Mesenchymal stem cell (in vitro differentiated cells and primary cell): ENCODE results near the gene RAB30.
A peak's percentile ranks its signal among the peaks of the same experiment; 100 is the strongest.

Experiments
- DNase-seq: peaks from one replicate; pipeline ENCODE4 v3.0.0-alpha.2; 2013
- H2AFZ ChIP-seq: one replicate; pipeline ENCODE4 v1.6.1; 2013; ENCODE audit warnings: low read depth, mild to moderate bottlenecking, control low read depth, inconsistent platforms, low read length, moderate library complexity
- H2AK5ac ChIP-seq: 2 replicates; pipeline ENCODE4 v1.6.1; 2013; ENCODE audit warnings: low read length, moderate library complexity, mild to moderate bottlenecking, inconsistent platforms; ENCODE audit not compliant: severe bottlenecking
- H2BK120ac ChIP-seq: one replicate; pipeline ENCODE4 v1.6.1; 2013; ENCODE audit warnings: low read depth, mild to moderate bottlenecking, inconsistent platforms, low read length, moderate library complexity
- H2BK12ac ChIP-seq, 2 experiments: one replicate each; pipeline ENCODE4 v1.6.1; 2013; ENCODE audit warnings: inconsistent platforms in 2 of 2, low read length in 2 of 2, mild to moderate bottlenecking in 2 of 2, moderate library complexity in 2 of 2, control low read depth in 1 of 2
- H2BK15ac ChIP-seq: one replicate; pipeline ENCODE4 v1.6.1; 2013; ENCODE audit warnings: mild to moderate bottlenecking, low read depth, inconsistent platforms; ENCODE audit not compliant: poor library complexity, severe bottlenecking
- H2BK5ac ChIP-seq: 2 replicates; pipeline ENCODE4 v1.6.1; 2013; ENCODE audit warnings: low read depth, mild to moderate bottlenecking, low read length, control low read depth, inconsistent platforms; ENCODE audit not compliant: poor library complexity, severe bottlenecking
- H3K14ac ChIP-seq, 2 experiments: one replicate each; pipeline ENCODE4 v1.6.1; 2013; ENCODE audit warnings: inconsistent platforms in 2 of 2, low read length in 2 of 2, control low read depth in 1 of 2, mild to moderate bottlenecking in 1 of 2, moderate library complexity in 1 of 2
- H3K18ac ChIP-seq, 2 experiments: one replicate each; pipeline ENCODE4 v1.6.1; 2013; ENCODE audit warnings: inconsistent platforms in 2 of 2, low read length in 2 of 2, control low read depth in 1 of 2, low read depth in 1 of 2, mild to moderate bottlenecking in 1 of 2
- H3K23ac ChIP-seq, 2 experiments: one replicate each; pipeline ENCODE4 v1.6.1; 2013; ENCODE audit warnings: inconsistent platforms in 2 of 2, low read length in 2 of 2, mild to moderate bottlenecking in 2 of 2, moderate library complexity in 2 of 2, control low read depth in 1 of 2
- H3K27ac ChIP-seq: 2 replicates; pipeline ENCODE4 v1.5.1; 2013; ENCODE audit warnings: mild to moderate bottlenecking, moderate library complexity, low read length, control low read depth, inconsistent platforms; ENCODE audit not compliant: poor library complexity, severe bottlenecking
- H3K27me3 ChIP-seq, 2 experiments: 2 replicates each; pipeline versions ENCODE4 v1.6.1 to v1.7.0; 2013; ENCODE audit warnings: low read length in 2 of 2, mild to moderate bottlenecking in 2 of 2, moderate library complexity in 2 of 2, control low read depth in 1 of 2, inconsistent platforms in 1 of 2; ENCODE audit not compliant: control insufficient read depth in 1 of 2, insufficient read depth in 1 of 2
- H3K36me3 ChIP-seq, 2 experiments: 2 replicates each; pipeline versions ENCODE4 v1.6.1 to v1.7.0; 2013; ENCODE audit warnings: low read length in 2 of 2, control low read depth in 1 of 2, inconsistent platforms in 1 of 2, low read depth in 1 of 2, mild to moderate bottlenecking in 1 of 2; ENCODE audit not compliant: insufficient read depth in 2 of 2, control insufficient read depth in 1 of 2
- H3K4ac ChIP-seq, 2 experiments: one replicate each; pipeline ENCODE4 v1.6.1; 2013; ENCODE audit warnings: inconsistent platforms in 2 of 2, low read length in 2 of 2, mild to moderate bottlenecking in 2 of 2, moderate library complexity in 2 of 2, control low read depth in 1 of 2, low read depth in 1 of 2
- H3K4me1 ChIP-seq: 2 replicates; pipeline ENCODE4 v1.6.1; 2013; ENCODE audit warnings: low read depth, low read length, control low read depth; ENCODE audit not compliant: control insufficient read depth, insufficient read depth
- H3K4me2 ChIP-seq: 2 replicates; pipeline ENCODE4 v1.6.1; 2013; ENCODE audit warnings: low read length, mild to moderate bottlenecking, inconsistent platforms; ENCODE audit not compliant: poor library complexity, severe bottlenecking
- H3K4me3 ChIP-seq, 2 experiments: 2 replicates each; pipeline versions ENCODE4 v1.5.1 to v1.7.0; 2013; ENCODE audit warnings: low read length in 2 of 2, mild to moderate bottlenecking in 2 of 2, control low read depth in 1 of 2, low read depth in 1 of 2; ENCODE audit not compliant: insufficient read depth in 1 of 2
- H3K79me1 ChIP-seq: replicated peaks from 2 replicates; pipeline ENCODE4 v1.6.1; 2013; ENCODE audit warnings: mild to moderate bottlenecking, control low read depth, low read length, inconsistent platforms; ENCODE audit not compliant: poor library complexity, severe bottlenecking
- H3K9ac ChIP-seq: 2 replicates; pipeline ENCODE4 v1.7.0; 2013; ENCODE audit warnings: mild to moderate bottlenecking, low read length, moderate library complexity
- H3K9me3 ChIP-seq: 2 replicates; pipeline ENCODE4 v1.7.0; 2013; ENCODE audit warnings: mild to moderate bottlenecking, low read length; ENCODE audit not compliant: control insufficient read depth
- H4K8ac ChIP-seq: one replicate; pipeline ENCODE4 v1.6.1; 2013; ENCODE audit warnings: inconsistent platforms, mild to moderate bottlenecking, low read length, moderate library complexity
- H4K91ac ChIP-seq: one replicate; pipeline ENCODE4 v1.6.1; 2013; ENCODE audit warnings: mild to moderate bottlenecking, low read length, inconsistent platforms
- WGBS: methylation state at CpG from one replicate; pipeline ENCODE4 v1.1.7; 2013; ENCODE audit warnings: mixed read lengths; 5-methylcytosine and 5-hydroxymethylcytosine counted together

The RAB30 gene

GRCh38 chr11:83033972-83034672 lies 37.6 kb downstream of the RAB30 start:
- Histone ChIP-seq H4K91ac (no peak overlapping the region), H2BK12ac (peak overlapping the region in 1 of 2 experiments; percentile 32), H2BK5ac (no peak overlapping the region), H3K4me3 (peak overlapping the region in 1 of 2 experiments; percentile 72), H3K18ac (peak overlapping the region in 1 of 2 experiments; percentile 11), H2AK5ac (peak overlapping the region; percentile 22), H3K23ac (no peak overlapping the region), H3K9ac (peak overlapping the region; percentile 74), H3K4me1 (peaks cover 6% of the 10 kb centered on the region), H3K4ac (no peak overlapping the region), H3K14ac (no peak overlapping the region), H2BK120ac (no peak overlapping the region), H3K36me3 (peaks cover 0 to 1% of the 10 kb centered on the region in 2 experiments), H3K79me1 (peaks cover 32% of the 10 kb centered on the region), H2BK15ac (peak overlapping the region; percentile 26), H3K27me3 (no peaks in the 10 kb centered on the region), H4K8ac (peak overlapping the region; percentile 2), H3K27ac (peak overlapping the region; percentile 17), H3K9me3 (no peaks in the 10 kb centered on the region), H2AFZ (no peak overlapping the region), H3K4me2 (no peak overlapping the region)
- DNase-seq, result peak; percentile 43
- WGBS, result 35% methylated on average over 5 of the region's 6 CpGs

GRCh38 chr11:83033371-83033770 lies 38.3 kb downstream of the RAB30 start:
- H3K79me1 ChIP-seq, result peaks cover 32% of the 10 kb centered on the region
- peaks cover 6% of the 10 kb centered on the region for H3K4me1 ChIP-seq
- WGBS, result 100% methylated on average over 1 of the region's 1 CpG
- no peak overlapping the region for H2BK15ac ChIP-seq
- no peaks in the 10 kb centered on the region for H3K9me3 ChIP-seq
- H2AK5ac ChIP-seq, result no peak overlapping the region
- H3K36me3 ChIP-seq, result no peaks in the 10 kb centered on the region
- H3K4ac ChIP-seq, result no peak overlapping the region
- no peak overlapping the region for H3K27ac ChIP-seq
- H2AFZ ChIP-seq, result no peak overlapping the region
- H3K27me3 ChIP-seq, result no peaks in the 10 kb centered on the region
- H3K4me2 ChIP-seq, result no peak overlapping the region
- H3K14ac ChIP-seq, result no peak overlapping the region
- H3K4me3 ChIP-seq, result peak overlapping the region in 1 of 2 experiments; percentile 72
- H2BK12ac ChIP-seq, result no peak overlapping the region
- H4K8ac ChIP-seq, result no peak overlapping the region
- H2BK120ac ChIP-seq, result no peak overlapping the region
- no peak overlapping the region for H4K91ac ChIP-seq
- no peak overlapping the region for H3K23ac ChIP-seq
- DNase-seq, result no peak
- peak overlapping the region; percentile 74 for H3K9ac ChIP-seq
- H2BK5ac ChIP-seq, result no peak overlapping the region
- no peak overlapping the region for H3K18ac ChIP-seq

GRCh38 chr11:83031127-83031526 lies 40.6 kb downstream of the RAB30 start:
- Histone ChIP-seq H2AFZ (no peak overlapping the region), H2BK15ac (no peak overlapping the region), H3K4me3 (no peak overlapping the region), H3K27me3 (no peaks in the 10 kb centered on the region), H4K8ac (no peak overlapping the region), H2BK5ac (no peak overlapping the region), H3K79me1 (peaks cover 30% of the 10 kb centered on the region), H3K14ac (no peak overlapping the region), H3K23ac (no peak overlapping the region), H2BK12ac (no peak overlapping the region), H3K18ac (no peak overlapping the region), H3K36me3 (no peaks in the 10 kb centered on the region), H4K91ac (no peak overlapping the region), H2BK120ac (no peak overlapping the region), H3K4me2 (no peak overlapping the region), H3K9me3 (no peaks in the 10 kb centered on the region), H2AK5ac (no peak overlapping the region), H3K9ac (no peak overlapping the region), H3K27ac (no peak overlapping the region), H3K4ac (no peak overlapping the region), H3K4me1 (peaks cover 6% of the 10 kb centered on the region)
- WGBS, result 99% methylated on average over 4 of the region's 4 CpGs
- DNase-seq, result no peak

- no peak overlapping the region for H3K4me3 ChIP-seq
- H3K14ac ChIP-seq, result no peak overlapping the region
- DNase-seq, result no peak
- H2BK12ac ChIP-seq, result no peak overlapping the region
- no peak overlapping the region for H2BK120ac ChIP-seq
- no peak overlapping the region for H3K4me2 ChIP-seq
- H2AFZ ChIP-seq, result no peak overlapping the region
- no peak overlapping the region for H3K4ac ChIP-seq
- H3K36me3 ChIP-seq, result no peaks in the 10 kb centered on the region
- H2BK15ac ChIP-seq, result no peak overlapping the region
- H4K91ac ChIP-seq, result no peak overlapping the region
- H3K9me3 ChIP-seq, result no peaks in the 10 kb centered on the region
- no peak overlapping the region for H2BK5ac ChIP-seq
- no peak overlapping the region for H3K18ac ChIP-seq
- no peak overlapping the region for H2AK5ac ChIP-seq
- H3K9ac ChIP-seq, result no peak overlapping the region
- H4K8ac ChIP-seq, result no peak overlapping the region
- H3K23ac ChIP-seq, result no peak overlapping the region
- H3K27ac ChIP-seq, result no peak overlapping the region
- peaks cover 31% of the 10 kb centered on the region for H3K79me1 ChIP-seq
- WGBS, result 100% methylated on average over 1 of the region's 2 CpGs
- peaks cover 2% of the 10 kb centered on the region for H3K4me1 ChIP-seq
- no peaks in the 10 kb centered on the region for H3K27me3 ChIP-seq
Observed at GRCh38 chr11:83027794-83028193, 43.9 kb downstream of the RAB30 start.
